GM19467 (cell line): ENCODE measurements around the gene TTC34.

Experiments used
- ATAC-seq: cut with Tn5 transposase; IDR thresholded peaks from one replicate; pipeline ENCODE4 v1.9.1; 2021; ENCODE audit warnings: mild to moderate bottlenecking, moderate library complexity; ENCODE audit not compliant: unreplicated experiment

TTC34 gene

DNA sequence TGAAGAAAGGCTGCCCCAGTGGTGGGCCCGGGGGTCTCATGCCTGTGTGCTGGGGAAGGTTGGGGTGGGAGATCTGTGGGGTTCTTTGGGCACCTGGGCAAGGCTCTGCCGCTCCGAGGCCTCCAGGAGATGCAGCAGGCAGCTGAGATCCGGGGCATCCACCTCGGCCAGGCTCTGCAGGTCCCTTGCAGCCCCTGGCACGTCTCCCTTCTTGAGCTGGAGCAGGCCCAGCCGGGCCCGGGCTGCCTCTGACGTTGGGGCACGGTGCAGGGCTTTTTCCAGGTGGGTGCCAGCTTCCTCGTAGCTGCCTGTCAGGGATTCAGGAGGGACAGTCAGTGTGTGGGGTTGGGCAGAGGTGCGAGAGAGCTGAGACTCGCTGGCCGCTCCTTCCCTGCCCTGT is 157.3 kb downstream of the TTC34 start:
- no peak for ATAC-seq

DNA sequence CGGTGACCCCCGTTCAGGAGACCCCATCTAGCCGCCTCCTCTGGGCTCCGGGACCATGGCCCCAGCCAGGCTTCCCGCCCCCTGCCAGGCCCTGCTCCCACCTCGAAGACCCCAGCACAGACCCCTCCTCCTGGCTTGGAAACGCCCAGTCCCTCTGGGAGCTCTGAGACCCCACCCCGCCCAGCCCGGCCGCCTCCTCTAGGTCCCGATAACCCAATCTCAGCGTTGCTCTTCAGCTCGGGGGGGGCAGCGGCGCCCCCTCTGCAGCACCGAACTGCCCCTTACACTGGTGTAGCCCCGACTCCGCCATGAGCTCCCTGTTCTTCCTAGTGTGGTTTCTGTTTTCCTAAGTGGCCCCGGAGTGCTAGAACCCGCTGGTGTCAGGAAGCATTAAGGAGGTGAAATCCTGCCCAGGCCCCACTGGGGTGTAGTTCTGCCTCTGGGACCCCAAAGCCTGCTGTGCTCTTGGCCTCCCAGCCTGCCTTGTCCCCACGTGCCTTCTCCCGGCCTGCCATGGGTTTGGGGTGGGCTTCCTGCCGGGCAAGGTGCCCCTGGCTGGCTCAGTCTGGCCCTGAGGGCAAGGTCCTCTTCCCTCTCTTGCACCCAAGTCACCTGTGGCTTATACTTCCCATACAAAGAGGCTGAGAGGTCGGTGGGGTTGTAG is 157.9 kb downstream of the TTC34 start:
- no peak for ATAC-seq

DNA sequence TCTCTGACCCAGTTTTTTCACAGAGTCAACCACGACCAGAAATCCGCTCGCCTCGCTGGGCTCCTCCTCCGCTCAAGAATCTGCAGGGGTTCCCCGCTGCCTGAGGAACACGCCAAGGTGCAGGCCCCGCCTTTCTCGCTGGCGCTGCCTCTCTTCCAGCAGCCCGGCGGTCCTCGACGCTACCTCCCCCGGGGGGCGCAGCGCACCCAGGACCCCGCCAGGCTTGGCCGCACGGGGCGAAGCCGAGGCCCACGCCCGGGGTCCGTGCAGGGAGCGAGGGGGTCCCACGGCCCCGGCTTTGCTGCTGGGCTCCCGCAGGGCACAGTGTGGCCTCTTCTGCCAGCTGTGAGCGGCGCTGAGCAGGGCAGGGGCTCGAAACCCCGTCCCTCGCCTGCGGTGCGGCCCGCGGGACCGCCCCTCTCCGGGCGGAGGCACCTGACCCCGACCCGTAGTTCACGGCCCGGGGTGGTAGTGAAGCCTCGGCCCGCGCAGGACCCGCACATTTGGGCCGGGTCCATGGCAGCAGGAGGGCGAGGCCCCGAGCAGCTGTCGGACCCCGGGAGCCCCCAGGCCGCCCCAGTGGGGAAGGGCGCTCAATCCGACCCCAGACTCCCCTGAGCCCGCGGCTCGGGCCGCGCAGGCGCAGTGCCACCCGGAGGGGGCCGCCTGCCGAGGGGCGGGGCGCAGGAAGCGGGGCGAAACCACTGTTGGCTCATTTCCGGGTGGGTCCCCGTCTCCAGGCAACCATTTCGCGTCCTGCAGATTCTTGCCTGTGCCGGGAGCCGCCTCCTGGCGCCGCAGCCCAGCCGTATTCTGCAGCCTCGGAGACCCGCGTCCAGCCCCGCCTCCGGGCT is 158.7 kb downstream of the TTC34 start:
- ATAC-seq = peak; percentile 70

DNA sequence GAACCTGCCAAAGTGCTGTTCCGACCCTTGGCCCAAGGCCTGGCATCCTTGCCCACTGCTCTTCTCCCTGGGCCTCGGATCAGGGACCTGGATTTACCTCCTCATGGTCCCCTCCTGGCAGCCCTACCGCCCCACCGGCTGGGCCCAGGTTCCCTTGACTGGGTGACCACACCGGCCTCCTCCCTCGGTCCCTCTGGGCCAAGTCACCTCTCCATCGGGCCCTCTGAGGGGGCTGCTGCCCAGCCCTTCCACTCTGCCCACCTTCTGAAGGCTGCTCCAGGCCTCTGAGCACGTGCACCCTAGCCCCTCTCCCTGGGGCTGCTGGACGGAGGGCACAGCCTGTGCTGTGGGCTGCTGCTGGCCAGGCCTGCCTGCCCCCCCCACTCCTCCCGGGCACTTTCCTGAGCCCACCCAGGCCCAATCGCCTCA is 159.3 kb downstream of the TTC34 start:
- no peak for ATAC-seq

DNA sequence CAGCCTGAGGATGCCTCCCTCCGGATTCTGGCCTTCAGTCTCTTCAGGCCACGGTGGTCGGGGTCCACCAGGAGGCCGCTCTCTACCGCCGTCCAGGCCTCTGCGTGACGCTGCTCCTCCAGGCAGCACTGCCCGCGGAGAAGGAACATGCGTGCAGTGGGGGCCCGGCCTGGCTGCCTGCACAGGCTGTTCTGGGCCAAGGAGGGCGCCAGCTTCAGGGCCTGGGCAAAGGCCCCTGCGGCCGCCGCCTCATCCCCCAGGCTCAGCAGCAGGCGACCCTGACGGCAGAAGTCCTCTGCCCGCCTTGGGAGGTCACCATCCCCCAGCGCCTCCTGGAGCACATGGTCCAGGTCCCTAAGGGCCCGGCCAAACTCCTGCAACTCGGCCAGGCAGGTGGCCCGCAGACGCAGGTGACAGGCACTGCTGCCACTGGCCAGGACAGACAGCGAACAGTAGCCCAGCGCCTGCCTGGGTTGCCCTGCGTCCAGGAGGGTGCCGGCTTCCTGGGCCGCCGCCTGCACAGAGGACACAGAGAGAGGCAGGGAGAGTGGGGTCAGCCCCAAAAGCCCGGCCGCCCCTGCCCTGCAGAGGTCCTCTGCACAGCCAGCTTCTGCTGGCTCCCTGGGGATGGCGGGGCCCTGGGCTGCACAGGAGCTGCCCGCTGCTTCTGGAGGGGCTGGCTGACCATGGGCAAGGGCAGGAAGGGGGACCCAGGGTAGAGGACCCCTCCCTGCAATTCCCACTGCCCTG is 159.9 kb downstream of the TTC34 start:
- ATAC-seq = no peak

DNA sequence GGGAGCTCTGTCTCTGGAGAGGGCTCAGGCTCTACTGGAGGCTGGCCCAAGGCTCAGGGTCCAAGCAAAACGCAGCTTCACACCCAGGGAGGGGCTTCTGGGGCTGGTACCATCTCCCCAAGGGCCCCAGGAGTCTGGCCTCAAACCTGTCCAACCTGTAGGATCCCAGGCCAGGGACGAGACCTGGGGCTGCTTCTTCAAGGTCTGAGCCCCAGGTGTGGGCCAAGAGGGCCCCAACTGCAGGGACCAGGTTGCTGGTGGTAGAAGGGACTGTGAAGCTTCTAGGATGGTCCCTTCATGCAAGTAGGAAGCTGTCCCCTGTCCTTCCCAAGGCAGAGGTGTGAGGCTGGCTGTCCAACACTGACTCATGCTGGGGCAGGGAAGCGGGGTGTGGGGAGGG is 160.9 kb downstream of the TTC34 start:
- no peak for ATAC-seq

DNA sequence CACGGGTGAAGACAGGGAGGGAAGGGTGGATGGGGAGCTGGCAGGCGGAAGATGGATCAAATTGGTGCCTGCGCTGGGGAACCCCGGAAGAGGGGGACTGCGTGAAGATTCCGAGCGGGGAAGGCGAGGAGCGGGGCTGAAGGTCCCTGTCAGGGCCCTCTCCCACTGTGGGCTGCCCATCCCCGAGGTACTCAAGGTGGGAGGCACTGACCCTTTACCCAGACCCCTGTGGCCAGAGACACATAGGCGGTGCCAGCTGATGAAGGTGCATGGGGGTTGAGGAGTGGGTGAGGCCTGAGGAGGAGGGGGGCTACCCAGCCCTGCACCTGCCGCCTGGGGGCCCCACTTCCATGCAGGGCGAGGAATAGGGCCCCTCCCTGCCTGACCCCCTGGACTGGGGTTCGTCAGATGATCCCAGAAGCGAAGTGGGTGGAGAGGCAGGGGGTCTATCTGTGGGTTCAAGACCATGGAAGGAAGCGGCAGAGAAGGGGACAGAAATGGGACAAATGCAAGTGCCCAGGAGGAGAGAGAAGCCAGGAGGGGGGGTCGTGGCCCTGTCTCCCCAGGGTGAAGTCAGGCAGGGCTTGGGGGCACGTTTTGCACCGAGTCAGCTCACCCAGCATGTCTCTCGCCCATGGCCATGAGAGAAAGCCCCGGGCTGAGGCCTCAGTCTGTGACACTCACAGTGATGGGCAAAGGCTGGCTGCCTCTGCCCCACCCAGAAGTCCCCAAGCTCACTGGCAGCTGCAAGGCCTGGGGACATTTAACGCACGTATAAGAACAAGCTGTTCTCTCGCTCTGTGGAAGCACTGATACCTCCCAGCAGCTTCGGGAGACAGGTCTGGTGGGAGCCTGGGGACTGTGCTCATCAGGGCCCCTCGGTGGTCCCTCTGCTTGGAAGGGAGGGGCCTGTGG is 161.6 kb downstream of the TTC34 start:
- no peak for ATAC-seq

DNA sequence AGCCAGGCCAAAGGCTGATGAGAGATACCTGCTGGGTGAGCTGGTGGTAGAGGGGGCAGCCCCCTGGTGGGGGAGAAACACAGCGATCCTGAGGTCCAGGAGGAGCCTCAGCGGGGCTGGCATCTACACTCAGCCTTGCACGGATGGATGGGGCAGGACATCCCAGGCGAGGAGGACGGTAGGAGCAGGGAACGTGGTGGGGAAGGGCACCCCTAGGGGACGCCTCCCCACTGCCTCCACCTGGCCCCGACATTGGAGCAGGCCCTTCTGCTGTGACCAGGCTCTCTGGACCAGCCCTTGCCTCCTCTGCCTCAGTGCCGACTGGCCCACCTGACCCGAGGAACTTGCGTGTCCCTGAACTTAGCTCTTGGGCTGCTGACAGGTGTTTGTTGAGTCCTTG is 162.3 kb downstream of the TTC34 start:
- no peak for ATAC-seq

DNA sequence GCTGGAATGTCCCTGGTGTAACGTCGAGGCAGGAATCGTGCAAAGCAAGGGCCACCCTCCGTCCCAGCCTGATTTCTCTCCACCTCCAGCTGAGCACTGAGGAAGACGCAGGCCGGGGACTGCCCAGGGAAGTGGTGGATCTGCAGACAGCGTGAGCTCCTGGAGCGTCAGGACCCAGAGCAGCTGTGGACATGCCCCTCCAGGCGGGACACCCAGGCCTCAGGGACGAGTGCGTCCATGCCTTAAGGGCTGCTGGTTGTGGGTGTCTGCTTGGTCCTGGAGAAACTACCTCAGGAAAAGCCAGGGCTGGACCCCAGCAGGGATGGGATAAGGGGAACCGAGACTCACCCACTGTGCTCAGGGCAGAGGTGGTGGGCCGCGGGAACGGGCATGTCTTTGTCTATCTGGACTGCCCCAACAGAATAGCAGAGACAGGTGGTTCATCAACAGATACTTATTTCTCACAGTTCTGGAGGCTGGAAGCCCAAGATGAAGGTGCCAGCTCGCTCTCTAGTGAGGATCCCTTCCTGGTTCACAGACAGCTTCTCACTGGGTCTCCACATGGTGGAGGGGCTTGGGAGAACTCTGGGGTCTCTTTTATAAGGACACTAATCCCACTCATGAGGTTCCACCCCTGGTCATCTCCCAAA is 162.9 kb downstream of the TTC34 start:
- no peak for ATAC-seq

DNA sequence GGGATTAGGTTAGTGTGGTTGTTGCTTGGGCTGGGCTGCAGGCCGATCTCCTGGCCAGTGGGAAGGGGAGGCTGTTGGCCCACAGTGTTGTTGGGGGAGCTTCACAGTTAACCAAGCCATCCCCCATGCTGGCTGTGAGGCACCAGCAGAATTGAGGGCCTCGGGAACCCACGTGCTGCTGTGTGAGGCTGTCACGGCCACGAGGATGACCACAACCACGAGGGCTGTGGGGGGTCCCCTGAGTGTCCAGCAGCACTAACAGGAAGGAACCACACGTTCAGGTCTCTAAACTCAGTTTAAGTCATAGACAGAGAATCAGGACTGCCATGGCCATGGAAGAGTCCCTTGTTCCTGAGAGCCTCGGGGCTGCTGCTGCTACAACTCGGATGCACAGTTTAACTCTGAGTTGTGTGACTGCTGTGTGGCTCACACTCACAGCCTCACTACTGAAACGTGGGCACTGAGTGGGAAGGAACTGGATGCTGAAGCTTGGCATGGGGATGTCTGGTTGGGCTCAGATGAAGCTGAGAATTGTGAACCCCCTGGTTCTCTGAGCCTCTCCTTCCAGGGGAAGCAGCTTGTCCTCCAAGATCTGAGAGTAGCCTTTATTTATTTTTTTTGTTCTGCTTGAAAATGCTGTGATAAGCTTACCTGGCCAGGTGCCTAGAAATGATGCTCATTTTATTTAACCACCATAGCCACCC is 163.9 kb downstream of the TTC34 start:
- no peak for ATAC-seq

DNA sequence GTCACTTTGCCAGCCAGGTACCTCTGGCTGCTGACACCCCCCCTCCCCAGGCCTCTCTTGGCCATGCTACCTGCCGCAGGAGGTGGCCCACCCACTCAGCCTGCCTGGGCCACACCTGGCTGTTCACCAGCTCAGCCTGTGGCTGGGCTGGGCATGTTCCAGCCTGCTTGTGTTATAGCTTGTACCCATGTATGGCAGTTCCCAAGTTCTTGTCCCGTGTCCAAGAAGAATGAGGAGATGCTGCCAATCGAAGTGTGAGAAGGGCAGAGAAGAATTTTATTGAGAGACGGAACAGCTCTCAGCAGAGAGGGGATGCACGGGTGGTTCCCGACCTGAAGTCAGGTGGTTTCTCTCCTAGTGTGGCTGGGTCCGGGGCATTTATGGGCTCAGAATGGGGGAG is 164.8 kb downstream of the TTC34 start:
- ATAC-seq = no peak

DNA sequence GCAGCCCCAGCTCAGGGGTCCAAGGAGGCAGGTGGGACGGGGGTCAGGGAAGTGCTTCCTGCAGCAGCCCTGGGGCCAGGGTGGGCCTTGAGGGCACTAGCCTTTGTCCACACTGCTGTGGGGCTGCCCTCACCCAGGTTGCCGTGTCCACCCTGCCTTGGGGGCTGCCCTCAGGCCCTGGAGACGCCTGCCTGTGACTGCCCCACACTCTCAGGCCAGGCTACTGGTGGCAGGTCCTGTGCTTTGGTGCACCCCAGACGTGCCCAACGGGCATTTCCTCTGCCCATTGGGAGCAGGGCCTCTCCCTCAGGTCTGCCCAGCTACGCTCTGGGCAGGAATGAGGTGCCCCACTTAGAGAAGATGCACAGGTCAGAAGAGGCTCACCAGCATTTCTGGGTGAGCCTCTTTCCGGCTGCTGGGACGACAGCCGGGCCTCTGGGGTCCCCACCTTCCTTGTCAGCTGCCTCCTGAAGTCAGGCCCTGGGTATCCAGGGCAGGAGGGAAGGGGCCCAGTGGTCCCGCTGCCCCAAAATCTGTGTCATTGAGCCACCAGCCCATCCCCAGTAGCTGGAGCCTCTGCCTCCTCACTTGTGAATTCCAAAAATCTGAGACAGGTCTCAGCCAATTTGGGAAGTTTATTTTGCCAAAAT is 166.0 kb downstream of the TTC34 start:
- ATAC-seq = no peak

DNA sequence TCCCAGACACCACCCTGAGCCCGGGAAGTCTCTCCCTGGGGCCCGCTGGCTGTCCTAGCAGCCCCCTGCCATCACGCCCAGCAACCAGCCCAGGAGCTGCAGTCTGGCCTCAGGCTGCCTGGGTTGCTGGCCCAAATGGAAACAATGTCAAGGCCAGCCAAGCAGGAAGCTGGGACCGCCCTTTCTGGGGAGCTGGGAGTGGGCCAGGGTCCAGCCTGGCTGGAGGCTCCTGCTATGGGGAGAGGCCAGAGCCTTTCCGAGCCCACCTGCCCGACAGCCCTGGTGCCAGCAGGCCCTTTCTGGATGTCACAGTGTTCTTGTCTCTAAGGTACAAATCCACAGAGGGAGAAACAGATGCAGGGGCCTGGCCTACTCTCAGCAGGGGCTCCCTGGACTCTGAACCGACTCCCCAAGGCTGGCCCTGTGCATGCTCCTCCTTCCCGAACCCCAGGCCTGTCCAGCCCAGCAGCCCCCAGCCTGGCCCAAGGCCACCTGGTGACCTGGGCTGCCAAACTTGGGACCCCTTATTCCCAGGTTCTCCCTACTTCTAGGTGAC is 167.5 kb downstream of the TTC34 start:
- no peak for ATAC-seq

DNA sequence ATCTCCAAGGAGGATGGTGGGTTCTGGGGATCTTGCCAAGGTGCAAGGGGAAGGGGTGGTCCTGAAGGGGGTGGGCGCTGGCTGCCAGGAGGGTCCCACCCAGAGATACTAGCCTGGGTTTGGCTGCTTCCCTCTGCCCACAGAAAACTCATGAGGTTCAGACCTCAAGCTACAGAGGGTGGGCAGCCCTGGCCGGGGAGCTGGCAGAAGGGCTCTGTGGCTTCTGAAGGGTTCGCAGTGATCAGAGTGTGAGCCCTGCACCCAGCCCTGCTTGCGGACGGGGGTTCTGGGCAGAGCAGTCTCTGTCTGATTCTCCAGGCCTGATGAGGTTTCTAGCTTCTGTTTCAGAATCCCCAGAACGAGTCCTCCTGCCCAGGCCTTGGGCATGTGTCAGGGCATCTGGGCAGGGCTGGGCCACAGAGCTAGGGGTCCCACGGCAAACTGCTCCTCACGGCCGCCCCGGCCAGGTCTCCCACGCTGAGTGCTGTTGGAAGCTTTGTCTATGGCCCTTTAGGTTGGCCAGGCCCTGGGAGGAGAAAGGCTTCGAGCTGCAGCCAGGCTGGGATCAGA is 168.0 kb downstream of the TTC34 start:
- ATAC-seq = no peak

DNA sequence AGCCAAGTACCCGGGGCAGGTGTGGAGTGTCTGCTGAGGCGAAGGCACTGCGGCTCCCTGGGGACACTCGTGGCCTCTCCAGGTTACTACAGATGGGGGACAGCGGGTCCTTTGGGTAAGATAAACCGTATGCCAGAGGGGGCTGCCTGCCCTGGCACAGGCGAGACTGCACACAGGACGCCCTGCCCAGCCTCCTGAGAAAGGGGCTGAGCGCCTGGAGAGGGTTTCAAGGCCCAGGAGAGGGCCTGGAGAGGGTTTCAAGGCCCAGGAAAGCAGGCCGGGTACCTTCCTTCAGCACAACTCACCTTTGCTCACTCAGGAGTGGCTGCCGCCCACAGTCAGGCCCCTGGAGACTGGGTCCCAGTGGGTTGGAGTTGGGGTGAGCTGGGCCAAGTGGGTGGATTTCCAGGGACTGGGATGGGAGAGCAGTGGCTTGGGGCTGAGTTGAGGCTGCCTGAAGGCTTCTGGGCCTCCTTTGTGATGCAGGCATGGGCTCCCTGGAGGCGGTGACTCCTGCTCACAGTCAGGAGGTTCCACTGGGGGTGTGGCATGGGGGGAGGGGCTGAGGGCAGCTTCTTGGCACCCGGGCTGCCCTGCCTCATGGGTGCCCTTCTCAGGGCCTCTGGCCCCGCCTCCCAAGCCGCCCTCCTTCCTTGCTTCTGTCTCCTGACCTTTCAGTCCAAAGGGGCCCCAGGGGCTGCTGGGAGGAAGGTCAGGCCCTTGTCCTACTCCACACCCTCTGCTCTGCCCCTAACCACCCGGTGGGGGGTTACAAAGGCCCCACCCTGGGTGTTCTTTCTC is 168.7 kb downstream of the TTC34 start, which contains the start of gene MMEL1:
Gene MMEL1 (minus strand): TSS at position 456 of the 801 bp plus-strand sequence. CDS start 3,532 bp downstream, outside the sequence.
- ATAC-seq = no peak

DNA sequence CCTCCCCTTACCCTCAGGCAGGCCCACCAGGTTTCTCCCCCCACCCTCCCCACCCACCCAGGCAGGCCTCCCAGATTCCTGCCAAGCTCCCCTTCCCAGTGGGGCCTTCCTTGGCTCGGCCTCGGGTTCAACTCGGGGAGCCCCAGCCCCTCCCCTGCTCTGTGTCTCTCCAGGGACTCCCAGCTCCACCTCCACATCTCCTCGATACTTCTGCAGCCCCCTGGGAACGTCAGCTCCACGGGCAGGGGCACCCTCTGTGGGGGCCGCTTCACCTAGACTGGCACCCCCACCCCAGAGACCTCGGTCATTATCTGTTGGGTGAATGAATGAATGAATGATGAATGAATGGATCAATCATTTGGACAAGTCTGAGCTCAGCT is 169.5 kb downstream of the TTC34 start:
- no peak for ATAC-seq
